ENCODE data around the gene TMBIM1.

GRCh38 chr2:218317835-218318234 is 25.5 kb upstream of the TMBIM1 start:
- TF ChIP-seq CTCF (IDR thresholded peaks at IDR 0.05) (no peak), POLR2A (IDR thresholded peaks at IDR 0.05) (no peak)

Measured in thyroid gland (tissue), 4 donors.